ENCODE results near the gene TASP1.

The TASP1 gene

GRCh38 chr20:13447385-13448180 is 191.1 kb downstream of the TASP1 start:
- no peak for DNase-seq
- Mint-ChIP-seq H3K9me3 (no peaks in the 10 kb centered on the region), H3K36me3 (ENCODE audit: low read depth) (peaks cover 21% of the 10 kb centered on the region), H3K27ac (no peak overlapping the region), H3K27me3 (ENCODE audit: low read depth, poor library complexity) (no peaks in the 10 kb centered on the region), H3K4me1 (no peaks in the 10 kb centered on the region), H3K4me3 (no peak overlapping the region)
- no peak for TF ChIP-seq CTCF (IDR thresholded peaks at IDR 0.05)

DNA sequence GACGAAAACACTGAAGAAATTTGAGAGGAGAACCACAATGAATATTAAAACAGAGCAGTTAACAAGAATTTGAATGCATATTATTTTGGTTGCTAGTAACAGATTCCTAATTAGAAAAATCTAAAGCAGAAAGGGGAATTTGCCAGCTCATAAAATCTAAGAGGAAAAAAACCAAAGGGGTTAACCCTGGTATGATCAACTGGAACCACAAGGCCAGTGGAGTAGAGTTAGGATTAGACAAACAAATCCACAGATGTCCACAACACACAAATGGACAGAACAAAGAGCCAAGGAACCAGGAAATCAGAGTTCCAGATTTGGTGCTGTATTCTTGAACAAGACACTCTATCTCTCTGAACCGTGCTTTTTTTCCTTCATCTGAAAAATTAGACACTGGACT is 195.0 kb downstream of the TASP1 start:
- Mint-ChIP-seq H3K36me3 (ENCODE audit: low read depth) (peaks cover 18% of the 10 kb centered on the region), H3K27me3 (ENCODE audit: low read depth, poor library complexity) (no peaks in the 10 kb centered on the region), H3K4me1 (no peaks in the 10 kb centered on the region), H3K4me3 (no peak overlapping the region), H3K27ac (no peak overlapping the region), H3K9me3 (peaks cover 23% of the 10 kb centered on the region)
- TF ChIP-seq CTCF (IDR thresholded peaks at IDR 0.05): no peak
- DNase-seq: no peak

DNA sequence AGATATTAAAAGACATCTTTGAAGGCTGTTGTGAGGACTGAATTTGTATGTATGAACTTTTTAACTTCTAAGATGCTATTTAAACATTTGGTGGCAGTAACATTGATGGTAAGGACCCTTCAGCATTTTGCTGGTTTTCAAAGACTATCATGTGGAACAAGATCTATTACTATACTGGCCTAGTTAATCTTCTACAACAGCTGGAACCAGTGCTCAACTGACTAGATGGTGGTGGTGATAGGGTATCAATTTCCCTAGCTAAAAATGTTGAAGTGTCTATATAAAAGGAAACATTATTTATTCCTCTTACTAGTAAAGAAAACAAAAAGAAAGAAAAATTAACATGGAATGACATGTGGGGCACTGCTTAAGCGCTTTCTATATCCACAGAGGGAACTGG is 195.7 kb downstream of the TASP1 start:
- DNase-seq: no peak
- no peak overlapping the region for H3K27ac Mint-ChIP-seq
- no peak for TF ChIP-seq CTCF (IDR thresholded peaks at IDR 0.05)
- H3K27me3 Mint-ChIP-seq (ENCODE audit: low read depth, poor library complexity): no peaks in the 10 kb centered on the region
- peaks cover 18% of the 10 kb centered on the region for H3K36me3 Mint-ChIP-seq (ENCODE audit: low read depth)
- no peaks in the 10 kb centered on the region for H3K4me1 Mint-ChIP-seq
- peaks cover 25% of the 10 kb centered on the region for H3K9me3 Mint-ChIP-seq
- no peak overlapping the region for H3K4me3 Mint-ChIP-seq

GRCh38 chr20:13441388-13441787 is 197.3 kb downstream of the TASP1 start:
- H3K9me3 Mint-ChIP-seq: peaks cover 30% of the 10 kb centered on the region
- TF ChIP-seq CTCF (IDR thresholded peaks at IDR 0.05): no peak
- no peak for DNase-seq
- no peak overlapping the region for H3K4me3 Mint-ChIP-seq
- peaks cover 18% of the 10 kb centered on the region for H3K36me3 Mint-ChIP-seq (ENCODE audit: low read depth)
- peak overlapping the region; percentile 58 for H3K27ac Mint-ChIP-seq
- H3K4me1 Mint-ChIP-seq: no peaks in the 10 kb centered on the region
- H3K27me3 Mint-ChIP-seq (ENCODE audit: low read depth, poor library complexity): no peaks in the 10 kb centered on the region

DNA sequence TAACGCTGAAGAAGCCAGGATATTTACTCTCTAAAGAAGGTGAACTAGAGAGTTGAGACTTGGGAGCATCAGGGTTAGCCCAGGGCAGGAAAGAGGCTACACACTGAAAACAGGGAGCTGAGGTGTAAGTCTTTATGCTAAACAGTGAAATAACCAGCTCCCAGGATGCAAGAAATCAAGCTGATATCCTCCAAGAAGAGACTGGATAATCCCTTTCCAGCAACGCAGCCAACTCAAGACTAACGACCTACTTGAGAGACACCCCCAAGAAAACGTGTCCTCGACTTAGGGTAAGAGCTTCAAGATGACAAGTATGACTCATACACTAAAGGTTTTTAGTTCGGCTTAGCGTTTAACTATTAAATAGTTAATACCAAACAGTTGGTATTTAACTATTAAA is 202.2 kb downstream of the TASP1 start:
- DNase-seq: no peak
- Mint-ChIP-seq H3K27ac (no peak overlapping the region), H3K36me3 (ENCODE audit: low read depth) (peaks cover 25% of the 10 kb centered on the region), H3K9me3 (peaks cover 30% of the 10 kb centered on the region), H3K4me3 (no peak overlapping the region), H3K4me1 (peaks cover 7% of the 10 kb centered on the region), H3K27me3 (ENCODE audit: low read depth, poor library complexity) (no peaks in the 10 kb centered on the region)
- TF ChIP-seq CTCF (IDR thresholded peaks at IDR 0.05): no peak

GRCh38 chr20:13432126-13432525 is 206.6 kb downstream of the TASP1 start:
- Mint-ChIP-seq H3K27ac (no peak overlapping the region), H3K4me3 (no peak overlapping the region), H3K36me3 (ENCODE audit: low read depth) (peaks cover 28% of the 10 kb centered on the region), H3K9me3 (no peaks in the 10 kb centered on the region), H3K4me1 (peaks cover 7% of the 10 kb centered on the region), H3K27me3 (ENCODE audit: low read depth, poor library complexity) (no peaks in the 10 kb centered on the region)
- TF ChIP-seq CTCF (IDR thresholded peaks at IDR 0.05): no peak
- DNase-seq: no peak

Data from nephron progenitor cell (in vitro differentiated cells).